GM12891 (cell line): Measurements from ENCODE around the gene KCNMA1.

ENCODE experiments used
- PAX5 ChIP-seq: IDR thresholded peaks from 2 replicates; pipeline ENCODE4 v1.6.1; 2011; ENCODE audit warnings: low read length, moderate library complexity, mild to moderate bottlenecking; ENCODE audit not compliant: insufficient read depth, severe bottlenecking
- POLR2A ChIP-seq: IDR thresholded peaks from 2 replicates; pipeline ENCODE4 v1.6.1; 2011; ENCODE audit warnings: low read depth, low read length, control low read depth
- POLR2AphosphoS5 ChIP-seq: IDR thresholded peaks from 2 replicates; pipeline ENCODE4 v1.6.1; 2011; ENCODE audit warnings: low read depth, low read length, control low read depth

GRCh38 chr10:77226853-77227565 is 410.6 kb downstream of the KCNMA1 start:
- TF ChIP-seq POLR2A (no peak), POLR2AphosphoS5 (no peak), PAX5 (no peak)
